Right renal cortex interstitium (tissue), 3 donors: ENCODE data around the gene IGFBP6. TPM values are rescaled to one million over a fixed set of nuclear protein-coding genes. Genes with fewer than 3 reads are reported as not detected.
"Not testable (repeated sequence)": the region's sequence is repeated elsewhere in the genome, so short reads cannot be mapped to it uniquely, and the experiment has no call there.

Source experiments
- DNase-seq, 3 donors: peaks; one replicate each; pipeline ENCODE4 v3.0.0-alpha.2; 2013; ENCODE audit warnings: low read depth in 3 of 3, low spot score in 2 of 3
- polyA plus RNA-seq, 3 donors: library from polyadenylated mRNA; unstranded; fragments of 120-200 nt; gene quantifications; one replicate each; pipeline ENCODE4 v1.2.1, GENCODE V29; 2013; ENCODE audit not compliant: insufficient read length in 3 of 3

The IGFBP6 gene
- polyA plus RNA-seq, 3 donors: 12.2 to 12.8 (median 12.4) TPM

DNA sequence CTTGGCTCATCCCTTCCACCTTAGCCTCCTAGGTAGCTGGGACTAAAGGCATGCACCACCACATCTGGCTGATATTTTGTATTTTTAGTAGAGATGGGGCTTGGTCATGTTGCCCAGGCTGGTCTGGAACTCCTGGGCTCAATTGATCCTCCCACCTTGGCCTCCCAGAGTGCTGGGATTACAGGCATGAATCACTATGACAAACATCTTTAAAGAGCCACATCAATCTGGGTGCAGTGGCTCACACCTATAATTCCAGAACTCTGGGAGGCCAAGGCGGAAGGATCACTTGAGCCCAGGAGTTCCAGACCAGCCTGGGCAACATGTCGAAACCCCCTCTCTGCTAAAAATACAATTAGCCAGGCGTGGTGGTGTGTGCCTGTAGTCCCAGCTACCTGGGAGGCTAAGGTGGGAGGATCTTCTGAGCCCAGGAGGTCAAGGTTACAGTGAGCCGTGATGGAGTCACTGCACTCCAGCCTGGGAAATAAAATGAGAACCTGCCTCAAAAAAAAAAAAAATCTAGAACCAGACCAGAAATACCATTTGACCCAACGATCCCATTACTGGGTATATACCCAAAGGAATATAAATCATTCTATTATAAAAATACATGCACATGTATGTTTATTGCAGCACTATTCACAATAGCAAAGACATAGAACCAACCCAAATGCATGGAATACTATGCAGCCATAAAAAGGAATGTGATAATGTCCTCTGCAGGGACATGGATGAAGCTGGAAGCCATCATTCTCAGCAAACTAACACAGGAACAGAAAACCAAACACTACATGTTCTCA is 2.5 kb upstream of the IGFBP6 start:
- DNase-seq: not testable (repeated sequence)

DNA sequence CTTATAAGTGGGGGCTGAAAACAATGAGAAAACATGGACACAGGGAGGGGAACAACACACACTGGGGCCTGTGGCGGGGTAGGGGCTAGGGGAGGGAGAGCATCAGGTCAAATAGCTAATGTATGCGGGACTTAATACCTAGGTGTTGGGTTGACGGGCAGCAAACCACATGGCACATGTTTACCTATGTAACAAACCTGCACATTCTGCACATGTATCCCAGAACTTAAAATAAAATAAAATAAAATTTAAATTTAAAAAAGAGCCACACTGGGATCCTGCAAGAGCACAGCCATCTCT is 1.9 kb upstream of the IGFBP6 start:
- DNase-seq: not testable (repeated sequence)

DNA sequence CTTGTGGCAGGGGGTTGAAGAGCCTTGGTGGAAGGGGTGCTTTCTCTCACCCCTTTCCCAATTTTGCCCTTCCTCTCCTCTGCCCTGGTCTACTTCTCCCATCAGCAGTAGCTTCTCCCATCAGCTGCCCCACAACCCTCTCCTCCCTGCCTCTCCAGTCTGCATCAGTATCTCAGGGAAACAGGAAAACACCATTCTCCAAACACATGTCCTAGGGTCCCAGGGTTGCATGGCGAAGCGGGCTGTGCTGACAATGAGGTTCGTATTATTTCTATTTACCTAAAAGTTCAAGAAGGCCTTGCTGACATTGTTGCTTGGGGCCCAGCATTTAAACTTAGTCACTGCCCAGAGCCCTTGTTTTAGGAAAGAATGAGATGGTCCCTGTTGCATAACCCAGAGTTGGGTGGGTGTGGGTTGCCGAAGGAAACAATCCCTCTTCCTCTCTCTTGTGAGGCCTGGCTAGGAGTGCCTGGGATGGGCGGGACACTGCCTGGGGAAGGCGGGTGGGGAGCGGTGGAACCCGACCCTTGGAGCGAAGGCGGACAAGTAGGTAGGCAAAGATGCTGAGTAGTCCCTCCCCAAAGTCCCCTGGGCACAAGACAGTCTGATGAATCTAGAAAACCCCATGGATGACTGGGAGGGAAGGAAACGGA is 1.3 kb upstream of the IGFBP6 start:
- no peak for DNase-seq

DNA sequence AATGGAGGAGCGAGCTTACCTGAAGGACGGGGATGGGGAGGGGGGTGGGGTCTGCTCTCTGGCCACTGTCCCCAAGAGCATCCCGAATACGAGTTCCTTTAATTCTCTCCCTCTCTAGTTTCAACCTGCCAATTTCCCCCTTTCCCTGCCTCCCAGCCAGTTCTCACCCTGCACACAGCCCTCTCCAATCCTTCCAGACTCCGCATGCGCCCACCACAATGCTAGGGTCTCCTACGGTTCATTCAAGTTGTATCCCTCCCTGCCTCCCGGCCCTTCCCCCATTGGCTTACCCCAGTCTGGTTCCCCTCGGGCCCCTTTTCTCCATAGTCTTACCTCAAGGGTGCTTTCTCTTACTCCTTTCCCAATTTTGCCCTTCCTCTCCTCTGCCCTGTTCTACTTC is 708 bp upstream of the IGFBP6 start:
- no peak for DNase-seq

- no peak for DNase-seq
Observed at GRCh38 chr12:53097207-53097563, 282 bp upstream of the IGFBP6 start.

- no peak for DNase-seq
Observed at GRCh38 chr12:53098354-53098981, 1.0 kb downstream of the IGFBP6 start.

- DNase-seq: peak in 1 of 3 donors; percentile 77
Observed at GRCh38 chr12:53099071-53099882, 1.8 kb downstream of the IGFBP6 start.

DNA sequence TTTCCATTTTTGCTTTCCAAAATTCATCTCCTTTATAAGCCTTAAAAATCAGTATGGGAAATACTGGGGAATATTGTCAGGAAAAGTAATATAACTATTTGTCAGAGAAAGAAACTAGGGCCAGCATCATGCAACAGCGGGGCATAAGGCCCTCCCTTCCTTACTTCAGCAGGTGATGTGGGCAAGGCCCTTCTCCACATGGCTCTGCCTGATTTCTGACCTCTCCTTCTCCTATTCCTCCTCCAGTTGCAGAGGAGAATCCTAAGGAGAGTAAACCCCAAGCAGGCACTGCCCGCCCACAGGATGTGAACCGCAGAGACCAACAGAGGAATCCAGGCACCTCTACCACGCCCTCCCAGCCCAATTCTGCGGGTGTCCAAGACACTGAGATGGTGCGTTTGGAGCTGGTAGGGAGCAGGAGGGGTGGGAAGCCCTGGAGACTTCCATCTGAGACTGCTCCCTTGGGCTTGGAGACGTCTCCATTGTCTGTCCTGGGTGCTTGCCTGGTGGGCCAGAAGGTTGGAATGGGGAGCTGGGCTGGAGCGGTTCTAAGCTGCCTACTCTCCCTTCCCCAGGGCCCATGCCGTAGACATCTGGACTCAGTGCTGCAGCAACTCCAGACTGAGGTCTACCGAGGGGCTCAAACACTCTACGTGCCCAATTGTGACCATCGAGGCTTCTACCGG is 3.1 kb downstream of the IGFBP6 start:
- DNase-seq: no peak

DNA sequence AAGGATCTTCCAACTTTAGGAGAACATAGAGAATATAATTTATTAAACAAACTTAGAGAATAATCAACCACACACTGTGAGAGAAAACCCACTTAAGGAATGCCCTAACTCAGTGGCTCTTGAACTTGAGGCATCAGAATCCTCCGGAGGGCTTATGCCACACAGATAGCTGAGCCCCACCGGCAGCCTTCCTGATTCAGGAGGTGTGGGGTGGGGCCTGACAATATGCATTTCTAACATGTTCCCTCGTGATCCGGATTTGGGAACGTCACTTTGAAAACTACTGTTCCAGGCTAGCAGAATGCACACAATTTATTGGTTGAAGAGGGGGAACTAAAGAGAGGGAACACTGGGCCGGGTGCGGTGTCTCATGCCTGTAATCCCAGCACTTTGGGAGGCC is 3.8 kb downstream of the IGFBP6 start:
- no peak for DNase-seq

- DNase-seq: no peak
Observed at GRCh38 chr12:53101931-53102781, 4.7 kb downstream of the IGFBP6 start.

DNA sequence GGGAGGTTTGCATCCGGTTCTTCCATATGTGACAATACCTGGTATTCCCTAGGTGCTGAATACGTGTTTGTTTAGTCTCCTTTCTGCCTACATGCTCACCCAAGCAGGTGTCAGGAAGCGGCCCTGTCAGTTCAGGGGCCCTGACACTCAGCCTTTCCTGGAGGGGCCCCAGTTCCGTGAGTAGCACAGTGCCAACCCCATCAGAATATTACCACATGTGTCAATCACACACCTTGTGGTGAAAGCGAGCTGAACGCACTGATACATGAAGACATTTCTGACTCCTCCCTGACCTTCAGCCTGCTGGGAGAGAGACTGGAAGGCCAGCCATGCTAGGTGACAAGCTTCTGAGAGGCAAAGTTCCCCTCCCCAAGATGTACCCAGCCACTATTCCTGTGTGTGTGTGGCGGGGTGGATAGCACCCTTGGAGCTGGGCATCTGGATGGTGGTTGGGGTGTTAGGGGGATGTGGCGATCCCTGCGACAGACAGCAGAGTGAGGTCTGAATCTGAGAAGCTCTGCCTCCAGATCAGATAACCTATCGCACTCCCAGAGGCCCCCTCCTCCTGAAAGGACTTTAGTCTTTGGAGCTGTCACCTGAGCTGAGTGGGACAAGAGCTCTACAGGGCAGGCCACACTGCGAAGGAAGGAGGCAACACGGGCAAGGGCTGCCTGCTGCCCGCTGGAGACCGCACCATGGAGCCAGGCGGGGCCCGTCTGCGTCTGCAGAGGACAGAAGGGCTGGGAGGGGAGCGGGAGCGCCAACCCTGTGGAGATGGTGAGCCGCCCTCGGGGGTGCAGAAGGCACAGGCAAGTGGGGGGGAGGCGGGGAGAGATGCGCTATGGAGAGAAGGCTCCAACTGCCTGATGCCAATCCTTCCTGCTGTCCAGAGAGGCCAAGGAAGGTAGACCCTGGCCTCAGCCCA is 5.7 kb downstream of the IGFBP6 start, which contains the start of gene SOAT2:
SOAT2 (plus strand) TSS at position 604 of the 925 bp plus-strand sequence; CDS start at position 696, 92 bp downstream.
- no peak for DNase-seq

DNA sequence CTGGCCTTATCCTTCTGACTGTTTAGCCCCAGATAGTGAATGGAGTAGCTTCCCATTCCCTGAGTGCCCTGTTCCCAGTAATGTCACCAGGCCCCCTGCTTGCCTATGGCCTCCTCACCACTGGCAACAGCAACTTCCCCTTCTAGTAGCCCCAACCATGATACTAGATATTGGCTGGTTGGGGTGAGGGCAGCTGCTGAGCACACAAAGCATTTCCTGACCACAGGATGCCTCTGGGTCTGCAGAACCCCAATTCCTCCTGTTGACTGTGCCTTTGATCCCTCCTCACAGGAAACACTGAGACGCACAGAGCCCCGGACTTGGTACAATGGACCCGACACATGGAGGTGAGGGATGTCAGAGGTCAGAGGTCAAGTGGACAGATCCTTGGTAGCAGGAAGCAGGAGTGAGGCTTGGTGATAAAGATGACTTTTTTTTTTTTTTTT is 6.4 kb downstream of the IGFBP6 start:
- DNase-seq: no peak

GRCh38 chr12:53105256-53105655 is 7.8 kb downstream of the IGFBP6 start:
- DNase-seq: no peak

GRCh38 chr12:53105712-53106439 is 8.4 kb downstream of the IGFBP6 start:
- DNase-seq: no peak

DNA sequence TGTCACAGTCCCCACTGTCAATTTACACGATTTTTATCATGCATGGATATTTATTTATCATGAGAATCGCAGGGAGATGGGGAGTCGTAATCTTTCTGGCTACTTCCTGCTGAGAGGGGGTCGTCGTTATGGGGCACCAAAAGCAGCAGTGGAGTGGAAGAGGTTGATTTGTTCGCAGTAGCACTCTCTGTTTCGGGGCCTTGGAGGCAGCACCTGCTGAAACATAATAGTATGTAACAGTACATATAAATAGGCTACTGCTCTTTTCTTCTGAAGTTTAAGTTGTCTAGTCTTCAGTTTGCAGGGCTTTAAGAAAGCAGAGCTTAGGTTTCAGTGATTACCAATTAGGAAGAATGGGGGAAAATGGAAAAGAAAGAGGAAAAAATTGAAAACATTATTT is 9.7 kb downstream of the IGFBP6 start:
- DNase-seq: no peak

- DNase-seq: not testable (repeated sequence)
Observed at GRCh38 chr12:53112431-53112830, 15.0 kb downstream of the IGFBP6 start.

DNA sequence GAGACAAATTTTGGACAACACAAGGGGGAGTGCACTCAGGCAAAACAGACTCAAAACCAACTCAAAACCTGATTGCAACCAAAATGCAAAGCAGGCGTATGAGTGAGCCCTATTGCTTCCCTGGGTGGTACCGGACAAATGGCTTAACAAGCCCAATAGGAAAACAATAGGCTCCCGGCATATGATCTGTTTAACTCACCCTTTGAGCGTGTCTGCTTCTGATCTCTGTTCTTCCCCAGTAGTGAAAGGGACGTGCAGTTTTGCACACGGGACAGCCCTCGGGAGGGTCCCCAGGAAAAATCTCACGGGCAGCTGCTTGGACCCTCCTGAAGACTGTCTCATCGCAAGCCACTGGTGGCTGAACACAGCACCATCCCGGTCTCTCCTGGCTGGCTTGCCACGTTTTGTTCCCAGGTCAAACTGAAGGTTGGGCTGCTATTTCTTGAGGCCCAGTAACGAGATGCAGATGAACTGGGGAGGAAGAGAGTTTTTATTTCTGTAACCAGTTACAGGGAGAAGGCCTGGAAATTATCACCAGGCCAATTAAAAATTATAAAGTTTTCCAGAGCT is 15.8 kb downstream of the IGFBP6 start:
- DNase-seq: no peak
